HG03060 (cell line): Measurements from ENCODE around the gene SLF2.

Source experiments
- ATAC-seq: cut with Tn5 transposase; IDR thresholded peaks from one replicate; pipeline ENCODE4 v1.9.1; 2021; ENCODE audit warnings: low read depth, moderate number of reproducible peaks; ENCODE audit not compliant: unreplicated experiment

The SLF2 gene

DNA sequence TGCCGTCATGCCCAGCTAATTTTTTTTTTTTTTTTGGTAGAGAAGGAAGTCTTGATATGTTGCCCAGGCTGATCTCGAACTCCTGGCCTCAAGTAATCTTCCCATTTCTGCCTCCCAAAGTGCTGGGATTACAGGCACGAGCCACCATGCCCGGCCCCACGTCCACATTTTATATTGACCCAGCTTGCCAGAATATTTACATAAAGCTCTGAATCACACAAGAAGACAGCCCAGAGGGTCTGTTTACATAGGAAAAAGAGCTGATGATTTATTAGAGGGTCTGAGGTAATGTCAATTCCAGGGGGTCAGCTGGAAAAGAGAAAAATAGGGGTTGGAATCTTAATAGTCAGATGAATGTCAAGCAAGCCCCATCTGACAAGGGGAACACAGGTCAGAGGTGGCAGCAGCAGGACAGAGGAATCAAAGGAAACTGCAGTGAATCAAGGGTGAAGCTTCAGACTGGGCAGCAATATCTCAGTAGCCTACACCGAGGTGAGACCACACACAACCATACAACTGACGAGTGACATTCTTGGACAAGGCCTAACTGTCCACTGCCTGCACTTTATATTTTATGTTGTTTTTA is 15.8 kb upstream of the SLF2 start:
- no peak for ATAC-seq

DNA sequence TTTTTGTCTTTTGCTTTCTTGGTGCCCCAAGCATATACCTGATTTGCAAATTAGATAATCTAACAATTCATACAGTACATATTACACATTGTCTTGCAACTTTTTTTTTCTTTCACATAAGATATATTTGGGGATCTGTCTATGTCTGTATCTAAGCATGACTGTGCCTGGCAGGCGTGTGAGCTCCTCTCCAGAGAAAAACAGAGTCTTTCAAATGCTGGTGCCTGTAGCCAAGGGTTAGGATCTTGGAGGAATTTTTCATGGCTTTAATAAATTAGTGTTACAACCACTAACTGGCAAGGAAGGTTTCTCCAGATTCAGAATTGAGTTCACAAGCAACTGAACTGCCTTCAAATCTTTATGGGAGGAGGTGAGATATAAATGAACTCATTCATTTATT is 14.8 kb upstream of the SLF2 start:
- ATAC-seq, result no peak

DNA sequence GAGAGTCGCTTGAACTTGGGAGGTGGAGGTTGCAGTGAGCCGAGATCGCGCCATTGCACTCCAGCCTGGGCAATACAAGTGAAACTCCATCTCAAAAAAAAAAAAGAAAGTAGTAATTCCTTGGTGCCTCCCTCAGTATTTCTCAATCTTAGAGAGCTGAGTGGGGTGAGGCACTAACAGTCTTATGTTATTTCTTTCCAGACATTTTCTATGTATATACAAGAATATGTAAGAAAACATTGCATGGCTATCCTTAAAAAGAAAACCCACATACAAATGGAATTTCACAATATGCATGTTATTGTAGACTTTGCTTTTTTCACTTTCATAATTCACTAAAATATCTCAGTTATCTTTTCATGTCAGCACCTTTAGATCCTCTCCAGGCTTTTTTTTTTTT is 13.6 kb upstream of the SLF2 start:
- no peak for ATAC-seq

DNA sequence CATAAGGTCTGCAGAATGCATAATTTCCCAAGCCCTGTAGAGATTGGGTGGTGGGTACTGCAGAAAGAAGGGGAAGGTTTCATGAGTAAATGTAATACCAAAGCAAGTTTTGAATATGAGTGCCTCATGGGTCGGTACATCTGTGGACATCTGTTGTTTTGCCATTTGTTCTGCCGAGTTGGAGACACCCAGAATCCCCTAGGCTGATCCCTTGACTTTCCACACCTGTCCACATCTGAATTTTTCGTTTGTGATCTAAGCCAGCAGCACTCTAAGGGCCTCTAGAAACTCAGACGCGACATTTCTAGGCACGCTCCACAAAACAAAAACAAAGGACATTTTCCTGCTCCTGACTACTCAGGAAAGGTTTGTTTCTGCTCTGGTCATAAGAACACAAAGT is 11.7 kb upstream of the SLF2 start:
- no peak for ATAC-seq

DNA sequence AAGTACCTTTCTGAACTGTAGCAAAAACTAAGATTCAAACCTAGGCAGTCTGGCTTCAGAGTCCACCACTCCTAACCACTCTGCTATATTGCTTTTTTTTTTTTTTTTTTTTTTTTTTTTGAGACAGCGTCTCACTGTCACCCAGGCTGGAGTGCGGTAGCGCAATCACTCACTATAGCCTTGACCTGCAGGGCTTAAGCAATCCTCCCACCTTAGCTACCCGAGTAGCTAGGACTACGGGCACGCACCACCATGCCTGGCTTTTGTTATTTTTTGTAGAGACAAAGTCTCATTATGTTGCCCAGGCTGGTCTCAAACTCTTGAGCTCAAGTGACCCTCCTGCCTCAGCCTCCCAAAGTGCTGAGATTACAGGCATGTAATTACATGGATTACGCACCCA is 10.1 kb upstream of the SLF2 start:
- no peak for ATAC-seq

DNA sequence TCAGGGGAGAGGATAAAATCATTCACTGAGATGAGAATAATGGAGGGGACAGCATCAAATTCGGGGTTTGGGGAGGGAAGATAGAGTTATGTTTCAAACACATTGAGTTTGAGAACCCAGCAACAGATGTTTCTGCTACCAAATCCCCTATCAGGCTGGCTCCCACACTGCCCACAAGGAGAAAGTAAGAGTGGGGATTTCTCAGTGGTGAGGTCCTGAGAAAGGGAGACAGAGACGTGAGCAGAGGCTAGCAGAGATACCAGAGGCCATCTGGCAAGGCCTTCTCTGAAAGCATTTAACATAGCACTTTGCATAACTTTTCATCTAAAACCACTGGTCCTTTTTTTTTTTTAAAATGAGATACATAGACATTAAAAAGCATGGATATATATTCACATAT is 7.8 kb upstream of the SLF2 start:
- ATAC-seq, result no peak

DNA sequence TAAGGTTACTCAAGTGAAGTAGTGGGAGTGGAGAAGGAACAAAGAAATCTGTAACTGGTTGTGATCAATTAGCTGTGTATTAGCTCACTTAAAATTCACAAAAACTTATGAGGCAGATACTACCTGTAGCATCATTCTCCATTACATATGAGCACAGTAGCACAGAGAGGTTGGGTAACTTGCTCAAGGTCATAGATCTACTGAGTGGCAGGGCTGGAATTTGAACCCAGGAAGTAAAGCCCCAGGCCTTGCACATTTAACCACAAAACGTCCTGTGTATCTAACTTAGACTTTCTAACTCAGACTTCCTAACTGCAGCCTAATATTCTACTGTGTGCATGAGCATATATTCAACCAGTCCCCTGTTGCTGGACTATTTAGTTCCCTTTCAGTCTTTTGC is 5.6 kb upstream of the SLF2 start:
- no peak for ATAC-seq

DNA sequence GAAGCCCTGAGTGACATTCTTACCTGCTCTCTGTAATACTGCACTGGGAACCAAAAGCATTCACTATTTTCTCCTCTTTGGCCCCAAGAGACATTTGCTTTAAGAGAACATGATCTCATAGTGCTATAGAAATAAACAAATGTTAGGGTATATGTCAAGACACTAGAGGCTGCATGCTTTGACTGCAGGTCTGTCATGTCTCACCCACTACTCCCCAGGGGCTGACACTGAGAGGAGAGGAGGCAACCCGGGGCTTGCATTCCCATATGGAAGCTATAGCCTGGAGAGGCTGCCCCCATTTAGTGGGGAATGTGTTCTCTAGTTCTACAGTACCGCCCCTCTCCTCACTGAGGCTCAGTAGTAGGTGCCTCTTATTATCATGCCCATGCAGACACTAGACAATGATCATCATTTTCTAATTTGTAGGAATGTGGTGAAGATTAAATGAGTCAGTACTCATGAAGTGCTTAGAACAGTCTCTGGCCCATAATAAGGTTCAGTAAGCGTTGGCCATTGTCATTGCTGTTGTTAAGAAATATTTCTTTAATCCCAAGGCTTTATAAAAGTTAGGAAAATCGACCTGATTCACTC is 4.9 kb upstream of the SLF2 start:
- no peak for ATAC-seq

DNA sequence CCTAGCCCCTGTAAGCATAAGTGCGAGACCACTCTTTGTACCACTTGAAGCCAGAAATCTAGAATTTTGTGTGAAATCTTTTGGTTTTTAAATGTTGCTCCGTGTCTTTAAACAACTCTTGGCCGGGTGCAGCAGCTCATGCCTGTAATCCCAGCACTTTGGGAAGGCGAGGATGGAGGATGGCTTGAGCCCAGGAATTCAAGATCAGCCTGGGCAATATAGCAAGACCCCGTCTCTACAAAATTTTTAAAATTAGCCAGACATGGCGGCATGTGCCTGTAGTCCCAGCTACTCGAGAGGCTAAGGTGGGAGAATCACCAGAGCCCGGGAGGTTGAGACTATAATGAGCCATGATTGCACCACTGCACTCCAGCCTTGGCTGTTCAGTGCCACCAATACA is 4.4 kb upstream of the SLF2 start:
- no peak for ATAC-seq

DNA sequence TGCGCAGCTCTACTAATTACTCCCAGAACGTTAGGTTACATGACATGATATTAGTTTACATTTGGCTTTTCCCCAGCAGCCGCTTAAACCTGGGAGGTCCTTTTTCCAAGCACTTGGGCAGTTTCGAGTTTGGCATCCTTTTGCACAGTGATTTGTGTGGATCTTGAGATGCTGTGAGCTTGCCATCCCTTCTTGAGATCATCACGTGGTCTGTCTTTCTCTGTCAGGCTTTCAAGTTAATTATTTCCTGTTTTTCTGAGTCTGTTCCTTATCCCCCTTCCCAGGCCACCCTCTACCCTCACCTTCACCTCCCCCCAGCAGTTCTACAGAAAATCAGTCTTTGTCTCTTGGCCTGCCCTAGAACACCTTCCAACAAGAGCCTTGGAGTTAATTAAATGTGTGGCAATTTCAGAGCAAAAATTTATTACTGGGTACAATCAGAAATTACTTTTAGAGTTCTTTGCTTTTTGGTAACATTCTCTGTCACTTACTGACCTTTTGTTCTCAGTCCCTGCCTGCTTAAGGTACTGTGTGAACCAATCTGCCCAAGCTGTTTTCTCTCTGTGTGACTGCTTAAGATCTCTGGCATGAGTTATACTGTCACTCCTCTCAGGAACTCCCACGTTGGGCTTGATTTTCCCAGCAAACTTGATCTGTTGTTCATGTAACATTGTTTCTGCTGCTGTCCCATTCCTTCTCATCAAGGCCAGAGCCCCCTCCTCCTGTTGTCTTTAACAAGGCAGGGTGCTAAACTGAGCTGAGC is 3.1 kb upstream of the SLF2 start:
- ATAC-seq, result no peak

DNA sequence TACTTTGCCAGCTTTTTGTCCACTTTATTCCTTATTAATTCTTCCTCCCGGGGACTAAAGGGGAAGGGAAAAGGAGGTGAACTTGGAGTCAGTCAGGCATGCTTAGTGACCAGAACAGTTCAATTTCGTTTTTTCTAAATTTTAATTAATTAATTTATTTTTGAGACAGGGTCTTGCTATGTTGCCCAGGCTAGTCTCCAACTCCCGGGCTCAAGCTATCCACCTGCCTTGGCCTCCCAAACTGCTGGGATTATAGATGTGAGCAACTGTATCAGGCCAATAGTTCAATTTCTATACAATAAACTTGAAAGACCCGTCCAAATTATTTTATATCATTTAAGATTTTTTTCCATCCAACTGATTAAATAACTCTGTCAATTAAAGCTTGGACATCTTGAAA is 1.3 kb upstream of the SLF2 start:
- ATAC-seq, result no peak

DNA sequence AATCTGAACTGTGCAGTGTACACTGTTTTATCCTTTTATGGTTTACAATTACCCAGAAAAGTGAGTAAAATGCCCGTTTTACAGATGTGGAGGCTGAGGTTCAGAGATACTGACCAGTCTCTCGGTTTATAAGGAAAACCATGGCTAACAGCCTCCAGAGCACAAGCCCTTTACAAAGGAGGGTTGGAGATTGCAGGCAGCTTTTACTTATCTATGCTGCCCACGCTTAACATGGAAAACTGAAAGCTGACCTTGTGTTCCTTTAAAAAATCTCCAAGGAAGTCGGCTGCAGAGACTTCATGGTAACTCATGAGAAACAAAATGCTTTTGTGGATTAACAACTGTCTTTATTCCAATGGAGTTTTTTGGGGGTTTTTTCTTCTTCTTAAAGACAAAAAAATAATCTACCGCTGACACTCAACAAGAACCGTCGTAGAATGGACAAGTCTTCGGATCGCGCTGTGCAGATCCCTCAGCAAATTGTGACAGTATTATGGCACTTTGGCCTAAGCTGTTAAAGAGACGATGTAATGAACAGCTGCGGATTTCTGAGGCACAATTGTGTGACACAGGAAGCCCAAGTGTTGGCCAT is 654 bp upstream of the SLF2 start:
- ATAC-seq, result no peak

DNA sequence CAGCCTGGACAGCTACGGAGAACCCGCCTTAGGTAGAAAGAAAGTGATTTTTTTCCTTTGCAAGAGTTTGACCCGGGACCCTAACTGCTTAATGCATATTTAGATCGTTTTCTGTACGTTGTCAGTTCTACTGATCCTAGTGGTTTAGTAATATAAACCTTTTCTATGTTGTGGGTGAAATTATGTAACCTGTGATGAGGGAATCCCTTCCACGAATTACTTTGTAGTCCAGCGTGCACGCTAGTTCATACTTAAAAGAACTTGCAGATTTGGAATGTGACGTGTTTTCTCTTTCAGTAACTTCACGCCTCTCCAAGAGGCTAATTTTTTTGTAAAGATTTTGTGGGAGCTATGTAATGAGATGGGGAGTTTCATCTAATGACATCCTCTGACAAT is 705 bp downstream of the SLF2 start:
- ATAC-seq, result no peak

DNA sequence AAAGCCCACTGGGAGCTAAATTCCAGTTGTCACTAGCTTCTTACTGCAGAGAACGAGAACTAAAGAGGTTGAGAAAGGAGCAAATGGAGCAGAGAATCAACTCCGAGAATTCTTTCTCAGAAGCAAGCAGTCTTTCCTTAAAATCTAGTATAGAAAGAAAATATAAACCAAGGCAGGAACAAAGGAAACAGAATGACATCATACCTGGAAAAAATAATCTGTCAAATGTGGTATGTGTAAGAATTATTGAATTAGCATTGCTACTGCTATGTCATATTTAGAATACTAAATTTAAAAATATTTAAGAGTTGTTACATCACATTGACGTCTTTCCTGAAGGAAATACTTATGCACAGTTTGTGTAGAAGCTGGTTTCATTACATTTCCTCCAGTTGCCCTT is 4.3 kb downstream of the SLF2 start:
- ATAC-seq, result no peak

DNA sequence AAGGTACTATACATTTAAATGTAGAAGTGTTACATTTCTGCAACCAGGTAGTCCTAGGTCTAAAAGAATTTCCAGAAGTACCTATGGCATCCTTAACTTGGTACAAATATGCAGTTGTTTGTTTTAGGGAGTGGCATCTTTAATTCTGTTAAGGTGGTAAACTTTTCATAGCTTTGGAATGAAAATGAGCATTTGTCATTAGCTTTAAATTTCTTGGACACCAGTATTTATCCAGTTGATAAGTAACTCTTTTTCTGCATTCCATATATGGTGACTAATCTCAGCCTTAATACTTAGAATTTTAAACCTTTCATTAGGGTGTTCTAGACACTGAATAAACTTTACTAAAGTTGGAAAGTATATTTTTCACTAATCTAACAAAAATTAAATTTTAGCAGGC is 10.8 kb downstream of the SLF2 start:
- no peak for ATAC-seq

DNA sequence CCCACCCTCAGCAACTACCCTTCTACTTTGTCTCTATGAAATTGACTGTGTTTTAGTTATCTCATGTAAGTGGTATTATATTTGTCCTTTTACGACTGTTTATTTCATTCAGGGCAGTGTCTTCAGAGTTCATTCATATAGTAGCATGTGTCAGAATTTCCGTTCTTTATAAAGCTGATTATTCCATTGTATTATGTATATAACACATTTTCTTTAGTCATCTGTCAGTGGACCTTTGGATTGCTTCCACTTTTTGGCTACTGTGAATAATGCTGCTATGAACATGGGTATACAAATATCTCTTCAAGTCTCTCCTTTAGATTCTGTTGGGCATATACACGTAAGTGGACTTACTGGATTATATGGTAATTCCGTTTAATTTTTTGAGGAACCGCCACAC is 14.5 kb downstream of the SLF2 start:
- ATAC-seq, result no peak

DNA sequence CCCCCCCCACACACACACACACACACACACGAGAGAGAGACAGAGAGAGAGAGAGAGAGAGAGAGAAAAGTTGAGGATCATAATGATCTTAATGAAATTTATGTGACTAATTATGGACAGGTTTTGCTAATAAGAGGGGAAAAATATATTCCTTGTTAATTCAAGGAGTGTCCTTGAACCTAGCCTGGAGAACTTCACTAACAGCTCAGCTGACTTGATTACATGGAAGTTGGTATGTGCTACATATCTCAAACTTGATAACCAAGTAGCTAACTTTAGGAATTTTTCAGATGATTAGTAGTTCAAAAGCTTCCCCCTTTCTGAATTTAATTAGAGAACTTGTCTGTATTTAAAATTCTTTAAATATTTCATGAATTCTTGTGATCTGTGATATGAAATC is 15.3 kb downstream of the SLF2 start:
- ATAC-seq, result no peak

DNA sequence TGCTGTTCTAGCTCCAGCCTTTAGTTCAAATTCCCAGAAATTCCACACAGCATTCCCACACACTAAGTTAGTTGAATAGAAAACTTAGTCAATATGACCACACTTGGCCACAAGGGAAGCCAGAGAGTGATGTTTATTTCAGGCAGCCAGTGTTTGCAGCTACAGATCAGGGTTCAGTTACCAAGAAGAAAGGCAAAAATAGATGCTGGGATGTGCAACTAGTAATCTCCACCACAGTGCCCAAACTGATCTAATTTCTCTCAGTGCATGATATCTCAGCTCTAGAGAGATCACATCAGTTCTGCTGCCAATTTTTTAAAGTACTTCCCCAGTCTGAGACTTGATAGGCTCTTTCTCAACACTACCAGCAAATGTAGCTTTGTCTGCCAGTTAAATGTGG is 17.6 kb downstream of the SLF2 start:
- ATAC-seq, result no peak

DNA sequence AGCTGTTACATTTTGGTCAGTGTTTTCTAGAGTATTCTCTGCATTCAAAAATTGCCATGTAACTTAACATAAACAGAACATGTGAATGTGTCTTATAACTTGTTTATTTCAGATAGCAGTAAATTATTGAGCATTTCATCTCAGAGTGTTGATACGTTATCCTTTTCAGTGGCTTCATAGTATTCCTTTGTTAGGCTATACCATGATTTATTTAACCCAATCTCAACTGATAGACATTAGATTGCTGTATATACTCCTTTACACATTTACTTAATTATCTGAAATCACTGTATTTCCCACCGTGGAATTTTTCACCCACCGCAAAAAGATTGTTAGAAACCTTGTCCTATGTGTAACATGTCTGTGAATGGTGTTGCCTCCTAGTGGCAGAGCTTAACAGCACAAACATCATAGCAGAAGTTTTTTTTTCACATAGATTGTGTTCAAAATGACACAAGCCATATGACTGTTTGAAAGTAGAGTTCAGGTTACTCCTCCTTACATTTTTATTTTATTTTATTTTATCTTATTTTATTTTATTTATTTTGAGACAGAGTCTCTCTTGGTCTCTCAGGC is 21.4 kb downstream of the SLF2 start:
- ATAC-seq, result no peak

DNA sequence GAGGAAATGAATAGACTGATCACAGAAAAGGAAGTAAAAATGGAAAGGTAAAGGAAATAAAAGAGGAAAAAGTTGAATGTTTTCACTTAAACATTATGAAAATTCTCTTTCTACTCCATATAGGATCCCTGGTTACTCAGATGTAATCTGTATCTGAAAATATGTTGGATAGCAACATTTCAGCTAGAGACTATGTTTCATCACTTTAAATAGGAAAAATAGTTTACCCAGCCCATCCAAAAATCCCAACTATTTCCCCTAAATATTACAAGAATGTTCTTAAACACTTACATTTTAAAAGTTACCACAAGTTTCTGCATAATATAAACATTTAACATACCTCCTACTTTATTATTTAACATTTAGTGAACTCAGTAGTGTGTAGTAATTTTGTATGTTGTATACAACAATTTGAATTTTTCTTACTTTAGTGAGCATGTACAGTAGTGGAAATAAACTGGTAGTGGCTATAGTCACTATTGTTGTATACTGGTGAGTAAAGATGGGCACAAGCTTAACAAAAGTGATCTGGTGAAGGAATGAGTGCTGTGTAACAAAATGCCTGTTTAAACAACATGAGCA is 27.1 kb downstream of the SLF2 start:
- ATAC-seq, result no peak

DNA sequence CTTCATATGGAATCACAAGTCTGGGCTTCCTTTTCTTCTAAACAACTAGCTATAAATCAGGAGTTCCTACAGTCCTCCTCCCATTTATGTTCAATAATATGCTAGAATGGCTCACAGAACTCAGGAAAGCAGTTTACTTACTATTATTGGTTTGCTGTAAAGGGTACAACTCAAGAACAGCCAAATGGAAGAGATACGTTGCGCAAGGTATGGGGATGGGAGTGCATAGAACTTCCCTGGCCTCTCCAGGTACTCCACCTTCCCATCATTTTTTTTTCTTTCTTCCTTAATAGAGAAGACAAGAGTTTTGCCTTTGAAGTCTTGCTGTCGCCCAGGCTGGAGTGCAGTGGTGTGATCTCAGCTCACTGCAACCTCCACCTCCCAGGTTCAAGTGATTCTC is 29.5 kb downstream of the SLF2 start:
- no peak for ATAC-seq
